HG03469 (cell line): ENCODE data around the gene TMEM158.

Experiments used
- ATAC-seq: cut with Tn5 transposase; IDR thresholded peaks from one replicate; pipeline ENCODE4 v1.9.1; 2021; ENCODE audit warnings: mild to moderate bottlenecking, moderate library complexity, moderate number of reproducible peaks; ENCODE audit not compliant: unreplicated experiment

TMEM158 gene

DNA sequence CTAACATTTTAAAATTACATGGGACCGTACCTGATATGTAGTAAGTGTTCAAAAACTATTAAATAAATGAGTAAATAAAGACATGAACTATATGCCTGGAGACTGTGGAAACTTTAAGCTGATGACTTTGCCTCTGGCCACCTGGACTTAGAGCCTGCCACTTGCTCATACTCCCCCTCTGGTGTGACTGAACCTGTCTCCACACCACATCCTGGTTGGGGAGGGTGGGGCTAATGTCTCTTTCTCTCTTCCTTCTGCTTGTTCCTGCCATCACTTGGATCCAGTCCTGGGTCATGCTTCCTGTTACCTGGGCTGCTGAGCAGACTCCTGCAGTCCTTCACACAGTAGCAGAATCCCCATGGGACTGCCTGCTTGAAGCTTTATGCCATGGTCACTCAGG lies 8.2 kb upstream of the TMEM158 start:
- no peak for ATAC-seq

- no peak for ATAC-seq
Measured at GRCh38 chr3:45232521-45232920, 6.4 kb upstream of the TMEM158 start.

DNA sequence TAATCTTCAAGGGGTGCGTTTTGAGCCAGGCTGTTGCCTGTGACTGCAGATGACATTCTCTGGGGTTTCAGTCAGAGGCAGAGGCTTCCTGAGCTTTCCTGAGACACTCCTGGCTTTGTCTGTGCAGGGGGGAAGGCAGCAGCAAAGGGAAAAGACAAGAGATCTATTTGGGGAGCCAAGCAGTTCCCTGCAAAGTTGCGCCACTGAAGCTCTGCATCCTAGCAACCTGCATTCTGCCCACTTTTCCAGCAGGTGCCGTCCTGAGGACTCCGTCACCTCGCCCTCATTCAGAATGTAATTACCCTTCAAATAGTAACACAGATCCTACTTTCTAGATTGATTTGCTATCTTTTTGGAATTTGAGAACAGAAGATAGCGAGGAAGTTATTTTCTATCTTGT lies 1.9 kb upstream of the TMEM158 start:
- ATAC-seq = no peak

GRCh38 chr3:45227071-45227820 lies 1.2 kb upstream of the TMEM158 start:
- ATAC-seq = no peak

DNA sequence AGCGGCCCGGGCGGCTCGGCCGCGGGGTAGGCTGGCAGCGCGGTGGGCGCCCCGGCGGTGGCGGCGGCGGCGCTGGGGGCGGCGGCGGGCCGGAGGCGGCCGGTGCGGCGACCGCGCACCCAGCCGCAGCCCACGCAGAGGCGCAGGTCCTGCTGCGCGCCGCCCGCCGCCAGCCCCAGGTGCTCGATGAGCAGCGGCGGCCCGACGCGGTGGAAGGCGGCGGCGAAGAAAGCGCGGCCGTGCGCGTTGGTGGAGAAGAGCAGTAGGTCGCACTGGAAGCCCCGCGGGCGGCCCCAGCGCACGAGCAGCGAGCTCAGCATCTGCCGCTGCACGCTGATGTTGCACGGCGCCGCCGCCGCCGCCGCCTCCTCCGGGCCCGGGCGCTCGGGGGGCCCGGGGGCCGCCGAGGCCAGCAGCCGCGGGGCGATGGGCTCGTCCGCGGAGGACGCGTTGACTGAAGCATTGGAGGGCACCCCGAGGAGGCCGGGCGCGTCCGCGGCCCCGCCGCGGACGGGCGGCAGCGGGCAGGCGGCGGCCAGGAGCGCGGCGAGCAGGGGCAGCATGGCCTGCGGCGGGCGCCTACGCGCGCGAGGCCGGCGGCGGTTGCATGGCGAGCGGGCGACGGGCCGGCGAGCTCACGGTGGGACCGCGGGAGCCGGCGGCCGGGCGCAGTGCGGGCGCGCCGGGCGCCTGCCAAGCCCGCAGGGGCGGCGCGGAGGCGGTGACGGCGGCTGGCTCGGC lies 452 bp downstream of the TMEM158 start:
- ATAC-seq = no peak

DNA sequence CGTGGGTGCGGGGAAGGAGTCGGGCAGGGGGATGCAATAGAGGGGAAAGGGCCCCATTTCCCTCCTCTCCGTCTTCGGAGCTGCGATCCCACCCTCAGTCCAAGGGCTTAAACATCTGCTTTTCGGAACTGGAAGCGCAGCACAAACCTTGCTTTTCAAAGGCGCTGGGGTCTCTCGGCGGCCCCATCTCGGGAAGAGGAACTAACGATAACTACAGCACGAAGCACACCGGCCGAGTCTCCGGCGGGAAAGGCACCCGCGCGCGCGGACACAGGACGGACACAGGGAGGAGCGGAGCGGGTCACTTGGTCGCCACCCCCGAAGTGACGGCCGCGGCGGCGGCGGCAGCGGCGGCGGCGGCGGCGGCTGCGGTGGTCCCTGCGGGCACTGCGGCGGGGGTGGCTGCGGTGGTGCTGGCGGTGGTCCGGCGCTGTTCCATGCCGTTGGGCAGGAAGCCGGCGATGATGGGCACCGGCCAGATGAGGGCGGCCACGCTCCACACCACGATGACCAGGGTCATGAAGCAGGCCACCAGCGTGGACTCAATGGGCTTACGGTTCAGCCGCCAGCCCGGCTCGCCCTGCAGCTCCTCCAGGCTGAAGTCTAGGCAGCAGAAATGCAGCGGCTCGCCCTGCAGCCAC lies 1.1 kb downstream of the TMEM158 start:
- ATAC-seq = no peak

- ATAC-seq = no peak
Measured at GRCh38 chr3:45223889-45224727, 2.0 kb downstream of the TMEM158 start.

GRCh38 chr3:45219694-45220093 lies 6.4 kb downstream of the TMEM158 start:
- ATAC-seq = no peak

- no peak for ATAC-seq
Measured at GRCh38 chr3:45218578-45219390, 7.3 kb downstream of the TMEM158 start.

DNA sequence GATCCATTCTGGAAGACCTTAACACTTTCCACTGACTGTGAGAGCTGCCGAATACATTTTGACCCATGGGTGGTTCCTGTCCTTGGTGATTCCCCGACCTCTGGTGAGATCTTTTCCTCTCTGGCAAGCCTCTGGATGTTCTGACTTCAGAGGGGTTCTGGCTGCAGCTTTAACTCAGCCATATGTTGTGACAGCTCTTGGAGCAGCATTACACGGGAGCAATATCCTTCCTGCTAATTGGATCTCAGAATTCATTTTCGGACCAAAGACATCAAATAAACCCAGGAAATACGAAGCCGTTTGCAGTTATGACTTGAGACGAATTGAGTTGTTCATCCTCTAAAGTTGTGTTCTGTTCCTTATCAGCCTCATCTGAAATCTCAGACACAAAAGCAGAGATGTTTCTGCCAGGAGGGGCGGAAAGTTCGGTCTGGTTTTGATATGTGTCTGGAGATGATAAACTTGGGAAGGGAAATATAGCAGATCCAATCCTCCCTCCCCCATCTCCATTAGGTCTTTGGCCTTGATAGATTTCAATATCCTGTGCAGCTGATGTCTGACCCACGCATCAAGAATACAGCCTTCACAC lies 10.0 kb downstream of the TMEM158 start:
- ATAC-seq = no peak

DNA sequence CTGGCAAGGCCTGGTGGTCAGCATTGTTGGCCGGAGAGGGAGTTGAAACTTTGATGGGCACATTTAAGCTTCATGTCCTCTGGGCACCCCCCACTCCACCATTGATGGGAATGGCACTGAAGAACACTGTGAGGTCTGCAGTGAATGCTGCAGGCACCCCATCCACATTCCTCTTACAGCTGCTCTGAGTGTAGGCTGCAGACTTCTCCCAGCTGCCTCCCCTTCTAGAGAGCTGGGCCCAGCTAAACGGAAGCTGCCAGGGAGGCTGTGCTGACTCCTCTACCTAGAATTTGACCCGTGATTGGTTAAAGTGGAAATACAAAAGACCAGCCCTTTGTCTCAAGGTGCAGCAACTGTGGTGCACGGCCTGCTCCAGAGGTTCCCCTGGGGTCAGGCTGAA lies 10.6 kb downstream of the TMEM158 start:
- ATAC-seq = no peak

DNA sequence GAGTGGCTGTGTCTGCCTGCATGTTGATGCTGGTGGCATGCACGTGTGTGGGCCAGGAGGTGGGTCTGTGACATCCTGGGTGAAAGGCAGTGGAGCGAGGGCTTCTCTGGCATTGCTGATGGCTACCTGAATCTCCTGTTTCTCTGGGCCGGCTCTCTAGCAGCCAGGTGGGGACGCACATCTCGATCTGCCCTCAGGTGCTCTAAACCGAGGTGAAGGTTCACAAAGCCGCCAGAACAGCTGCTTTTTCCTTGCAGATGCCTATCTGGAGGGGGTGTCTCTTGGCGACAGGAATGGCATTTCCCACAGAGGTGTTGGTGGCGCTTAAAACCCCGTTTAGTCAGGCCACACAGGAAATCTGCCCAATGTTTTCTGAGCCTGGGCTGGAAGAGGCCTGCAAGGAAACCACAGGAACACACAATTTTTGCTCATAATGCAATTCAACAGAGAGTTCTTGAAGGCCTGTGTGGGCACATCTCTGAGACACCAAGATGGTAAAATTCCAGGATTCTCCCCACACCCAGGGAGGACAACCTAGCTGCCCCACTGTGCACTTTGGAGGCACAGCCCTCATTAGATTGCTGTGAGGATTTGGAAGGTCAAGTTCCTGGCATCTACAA lies 11.9 kb downstream of the TMEM158 start:
- no peak for ATAC-seq

DNA sequence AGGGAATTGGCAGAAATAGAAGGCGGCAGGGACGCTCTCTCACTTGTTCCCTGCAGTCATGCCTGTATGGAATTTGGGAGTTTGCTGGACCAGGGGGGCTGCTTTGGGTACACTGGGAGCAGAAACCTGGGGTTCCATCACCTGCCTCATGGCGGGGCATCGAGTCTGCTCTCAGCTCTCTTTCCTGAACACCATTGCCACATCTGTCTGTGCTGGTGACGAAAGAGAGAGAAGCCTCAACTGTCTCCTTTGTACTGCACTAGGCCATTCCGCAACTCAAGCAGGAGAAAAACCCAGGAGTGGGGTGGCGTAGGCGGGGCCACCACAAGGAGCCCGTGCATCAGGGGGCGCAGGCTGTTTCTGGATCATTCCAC lies 14.0 kb downstream of the TMEM158 start:
- no peak for ATAC-seq

DNA sequence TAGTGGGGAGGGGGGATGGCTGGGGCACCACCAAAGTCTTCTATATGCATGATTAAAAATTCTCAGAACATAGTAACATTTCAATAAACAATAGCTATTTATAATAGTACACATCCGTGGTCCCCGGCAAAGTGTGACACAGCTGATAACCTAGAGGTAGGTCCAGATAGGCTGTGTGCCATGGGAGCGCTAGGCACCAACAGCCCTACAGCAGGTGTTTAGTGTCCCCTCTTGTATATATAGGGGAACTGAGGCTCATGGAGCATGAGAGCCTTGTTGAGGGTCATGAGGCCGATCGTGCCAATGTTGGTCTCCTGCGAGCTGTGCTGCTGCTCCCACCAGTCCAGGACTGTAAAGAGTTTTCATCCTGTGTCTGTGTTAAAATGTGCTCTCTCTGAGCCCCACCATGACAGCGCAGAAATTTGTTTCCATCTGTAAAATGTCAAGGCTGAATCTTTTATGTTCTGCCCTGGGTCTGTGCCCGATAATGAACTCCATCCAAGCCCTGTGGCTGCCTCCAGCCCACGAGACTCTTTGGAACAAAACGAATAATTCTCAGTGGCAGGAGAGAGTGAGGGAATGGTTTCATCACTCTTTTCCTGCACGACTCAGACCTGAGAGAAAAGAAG lies 14.5 kb downstream of the TMEM158 start:
- ATAC-seq = no peak

GRCh38 chr3:45210308-45211041 lies 15.6 kb downstream of the TMEM158 start:
- ATAC-seq = no peak

GRCh38 chr3:45209526-45209925 lies 16.6 kb downstream of the TMEM158 start:
- no peak for ATAC-seq

DNA sequence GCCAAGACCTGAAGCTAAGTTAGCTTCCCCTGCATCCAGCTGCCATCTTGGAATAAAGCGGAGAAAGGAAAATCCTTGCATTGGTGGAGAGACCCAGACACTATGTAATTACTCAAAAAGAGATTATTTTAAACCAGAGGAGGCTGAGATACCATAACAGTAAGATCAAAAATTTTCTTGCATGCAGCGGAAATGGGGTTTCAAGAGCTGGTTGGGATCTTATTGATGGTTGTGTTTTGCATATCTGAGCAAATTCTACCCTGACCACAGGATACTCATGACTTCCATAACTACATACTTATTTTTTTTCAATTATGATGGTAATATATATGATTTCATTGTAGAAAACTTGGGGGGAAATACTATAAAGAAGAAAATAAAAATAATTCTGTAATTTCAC lies 17.5 kb downstream of the TMEM158 start:
- ATAC-seq = no peak

- ATAC-seq = no peak
Measured at GRCh38 chr3:45207446-45207845, 18.6 kb downstream of the TMEM158 start.
